Subcutaneous abdominal adipose tissue (tissue), 5 donors: ENCODE data around the gene KRT16.
"Not testable (repeated sequence)": the region's sequence is repeated elsewhere in the genome, so short reads cannot be mapped to it uniquely, and the experiment has no call there.

Experiments
- H3K27ac ChIP-seq: one replicate; pipeline ENCODE4 v1.7.0; 2013; ENCODE audit warnings: low read depth, mild to moderate bottlenecking, inconsistent platforms, low read length, moderate library complexity
- H3K27me3 ChIP-seq, 5 donors: one replicate each; pipeline ENCODE4 v1.7.0; 2013; ENCODE audit warnings: low read length in 5 of 5, inconsistent platforms in 1 of 5; ENCODE audit not compliant: control insufficient read depth in 5 of 5, insufficient read depth in 4 of 5
- H3K36me3 ChIP-seq, 5 donors: one replicate each; pipeline ENCODE4 v1.7.0; 2013; ENCODE audit warnings: low read length in 5 of 5; ENCODE audit not compliant: control insufficient read depth in 5 of 5, insufficient read depth in 5 of 5
- H3K4me1 ChIP-seq, 5 donors: one replicate each; pipeline ENCODE4 v1.7.0; 2013; ENCODE audit warnings: low read length in 5 of 5, mild to moderate bottlenecking in 3 of 5, moderate library complexity in 1 of 5; ENCODE audit not compliant: control insufficient read depth in 5 of 5, insufficient read depth in 5 of 5
- H3K4me3 ChIP-seq, 5 donors: one replicate each; pipeline ENCODE4 v1.7.0; 2013; ENCODE audit warnings: low read length in 5 of 5, low read depth in 1 of 5
- H3K9ac ChIP-seq, 5 donors: one replicate each; pipeline ENCODE4 v1.7.0; 2013; ENCODE audit warnings: low read length in 5 of 5, mild to moderate bottlenecking in 4 of 5, moderate library complexity in 3 of 5
- H3K9me3 ChIP-seq, 5 donors: one replicate each; pipeline ENCODE4 v1.7.0; 2013; ENCODE audit warnings: low read length in 5 of 5; ENCODE audit not compliant: control insufficient read depth in 5 of 5
- donor health status: healthy.
- donor health status: healthy.
- donor health status: healthy.
- donor health status: healthy.
- donor health status: healthy.

The KRT16 gene

DNA sequence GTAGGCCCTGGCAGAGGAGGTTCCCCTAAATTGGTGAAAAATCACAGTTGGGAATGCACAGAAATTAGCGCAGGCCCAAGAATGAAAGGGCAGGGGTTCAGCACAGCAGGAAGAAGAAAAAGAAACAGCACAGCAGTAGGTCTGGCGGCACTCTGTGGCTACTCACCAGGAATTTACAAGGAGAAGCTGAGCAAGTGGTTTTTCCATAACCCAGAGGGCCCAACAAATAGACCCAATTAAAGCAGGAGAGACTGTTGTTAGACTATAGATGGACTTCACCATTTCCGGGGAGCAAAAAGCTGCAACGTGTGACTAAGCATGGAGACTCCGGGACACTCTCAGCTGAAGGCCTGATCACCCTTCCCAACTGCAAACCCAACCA is 14.3 kb upstream of the KRT16 start:
- H3K9ac ChIP-seq, H3K4me1 ChIP-seq, H3K4me3 ChIP-seq, H3K27ac ChIP-seq, H3K27me3 ChIP-seq, H3K36me3 ChIP-seq, H3K9me3 ChIP-seq: not testable (repeated sequence)

DNA sequence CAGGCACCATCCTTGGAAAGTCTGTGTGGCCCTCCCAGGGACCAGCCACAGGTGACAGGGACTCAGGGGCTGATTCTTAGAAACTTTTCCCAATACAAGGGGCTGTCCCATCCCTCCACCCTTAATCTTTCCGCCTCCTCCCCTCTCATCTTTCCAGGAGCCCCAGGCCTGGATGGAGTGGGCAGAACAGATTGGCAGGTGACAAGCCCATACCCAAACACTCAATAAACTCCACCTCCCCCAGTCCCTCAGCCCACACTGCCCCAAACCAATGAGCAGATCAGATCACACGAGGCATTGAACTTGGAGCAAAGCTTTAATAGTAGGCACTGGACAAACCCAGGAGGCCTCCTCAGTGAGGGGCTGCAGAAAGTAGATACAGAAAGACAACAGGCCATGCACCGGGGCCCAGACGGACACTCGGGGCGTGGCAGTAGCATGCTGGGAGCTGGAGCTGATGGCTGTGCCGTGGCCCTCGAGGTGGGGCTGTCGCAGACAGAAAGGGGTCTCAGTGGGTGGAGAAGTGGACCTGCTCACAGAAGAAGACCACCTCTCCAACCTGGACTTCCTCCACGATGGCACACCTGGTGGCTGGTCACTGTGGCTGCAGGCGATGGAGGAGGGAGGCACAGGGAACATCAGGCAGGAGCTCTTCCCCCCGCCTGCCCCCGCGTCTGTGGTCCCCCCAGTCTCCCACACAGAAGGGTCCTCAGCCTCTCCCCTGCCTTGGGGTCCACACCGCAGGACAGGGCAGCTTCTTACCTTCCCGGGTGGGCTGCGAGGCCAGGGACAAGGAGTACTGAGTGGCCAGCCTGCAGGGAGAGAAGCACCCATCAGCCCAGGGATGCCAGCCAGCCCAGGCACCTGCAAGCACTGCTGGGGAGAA is 13.7 kb upstream of the KRT16 start:
- not testable (repeated sequence) for H3K9ac ChIP-seq, H3K4me3 ChIP-seq, H3K27ac ChIP-seq, H3K9me3 ChIP-seq, H3K4me1 ChIP-seq, H3K27me3 ChIP-seq, H3K36me3 ChIP-seq

DNA sequence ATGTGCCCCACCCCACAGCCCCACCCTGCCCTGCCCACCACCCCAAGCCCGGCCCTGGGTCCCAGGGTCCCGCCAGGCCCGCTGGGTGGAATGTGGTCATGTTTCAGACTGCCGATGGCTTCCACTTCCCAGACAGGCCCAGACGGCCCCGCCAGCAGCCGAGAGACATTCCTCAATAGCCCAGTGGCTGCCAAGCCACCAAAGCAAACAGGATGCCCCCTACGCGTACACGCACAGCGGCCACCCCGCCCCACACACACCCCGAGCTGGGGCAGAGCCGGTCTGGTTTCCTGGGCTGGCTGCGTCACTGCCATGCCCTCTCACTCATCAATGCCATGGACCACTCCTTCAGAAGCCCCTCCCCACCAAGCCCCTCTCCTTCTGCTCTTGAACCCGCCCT is 13.0 kb upstream of the KRT16 start:
- Histone ChIP-seq H3K27me3 (peaks cover 0 to 3% (median 0%) of the 10 kb centered on the region in 5 donors), H3K4me1 (no peaks in the 10 kb centered on the region), H3K27ac (no peak overlapping the region), H3K9me3 (no peaks in the 10 kb centered on the region), H3K9ac (no peak overlapping the region), H3K36me3 (no peaks in the 10 kb centered on the region), H3K4me3 (no peak overlapping the region)

DNA sequence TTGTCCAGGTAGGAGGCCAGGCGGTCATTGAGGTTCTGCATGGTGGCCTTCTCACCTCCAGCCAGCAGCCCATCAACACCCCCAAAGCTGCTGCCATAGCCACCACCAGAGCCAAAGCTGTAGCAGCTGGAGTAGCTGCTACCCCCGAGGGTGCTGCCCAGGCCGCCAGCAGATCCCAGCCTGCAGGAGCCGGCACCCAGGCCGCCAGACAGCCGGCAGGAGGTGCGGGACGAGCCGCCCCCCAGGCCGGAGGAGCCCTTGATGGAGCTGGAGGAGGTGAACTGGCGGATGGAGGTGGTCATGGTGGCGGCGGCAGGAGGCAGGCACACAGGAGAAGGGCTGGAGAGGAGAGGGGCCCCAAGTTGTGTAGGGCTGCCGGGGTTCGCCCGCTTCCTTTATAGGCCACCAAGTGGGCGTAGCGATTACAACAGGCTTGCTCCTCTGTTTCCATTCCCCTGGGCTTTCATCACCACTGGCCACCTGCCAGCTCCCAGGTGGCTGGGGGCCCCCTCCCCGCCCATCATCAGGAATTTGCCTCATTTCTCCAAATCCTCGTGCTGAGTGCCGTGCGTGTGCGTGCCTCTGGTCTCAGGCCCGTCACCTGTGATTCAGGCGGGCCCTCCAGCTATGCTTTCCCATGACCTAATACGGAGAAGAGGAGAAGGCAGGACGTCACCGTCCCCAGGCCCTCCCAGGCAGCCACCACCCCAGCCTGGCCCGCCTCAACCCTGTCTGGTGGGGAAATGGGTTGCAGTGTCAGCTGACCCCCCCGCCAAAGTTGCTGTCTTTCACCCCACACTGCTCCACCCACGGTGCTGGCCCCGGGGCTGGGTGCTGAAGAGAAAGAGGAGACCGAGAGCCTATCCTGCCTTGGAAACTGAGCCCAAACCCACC is 11.9 kb upstream of the KRT16 start, which contains the start of gene KRT17:
Gene KRT17, minus strand, starts transcription at position 368 of the 894 bp plus-strand sequence. Its CDS starts 66 bp downstream, at position 302.
- Histone ChIP-seq H3K36me3 (no peaks in the 10 kb centered on the region), H3K27me3 (peaks cover 0 to 3% (median 0%) of the 10 kb centered on the region in 5 donors), H3K9me3 (no peaks in the 10 kb centered on the region), H3K9ac (no peak within 1 kb of the TSS), H3K4me3 (no peak within 1 kb of the TSS), H3K4me1 (no peaks in the 10 kb centered on the region), H3K27ac (no peak within 1 kb of the TSS)

DNA sequence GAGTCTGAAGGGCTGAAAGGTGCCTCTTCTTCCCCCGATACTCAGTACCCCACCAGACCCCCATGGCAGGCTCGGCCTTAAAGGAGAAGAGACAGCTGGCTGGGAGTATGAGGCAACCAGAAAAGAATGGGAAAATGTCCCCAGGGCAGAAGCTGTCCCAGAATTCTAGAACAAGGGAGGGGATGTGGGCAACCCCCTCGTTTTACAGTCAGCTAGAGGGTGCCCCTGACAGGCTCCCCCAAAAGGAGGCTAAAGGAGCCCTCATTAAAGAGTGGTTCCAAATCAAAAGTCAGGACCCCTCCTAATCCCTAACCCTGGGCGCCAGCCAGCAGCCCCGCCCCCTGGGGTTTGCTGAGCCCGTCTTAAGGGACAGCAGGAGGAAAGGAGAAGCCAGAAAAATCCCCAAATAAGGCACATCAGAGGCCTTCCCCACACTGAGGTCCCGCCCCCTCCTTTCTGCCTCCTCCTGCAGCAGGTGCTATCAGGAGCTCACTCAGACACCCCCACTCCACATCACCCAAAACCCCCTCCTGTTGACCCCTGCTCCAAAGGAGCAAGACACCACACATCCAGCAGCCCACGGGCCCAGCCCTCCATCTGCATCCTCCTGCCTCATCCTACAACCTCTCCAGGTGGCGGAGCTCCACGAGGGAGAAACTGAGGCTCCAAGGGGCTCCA is 10.8 kb upstream of the KRT16 start:
- H3K27me3 ChIP-seq, H3K9me3 ChIP-seq, H3K27ac ChIP-seq, H3K9ac ChIP-seq, H3K4me1 ChIP-seq, H3K36me3 ChIP-seq, H3K4me3 ChIP-seq: not testable (repeated sequence)

DNA sequence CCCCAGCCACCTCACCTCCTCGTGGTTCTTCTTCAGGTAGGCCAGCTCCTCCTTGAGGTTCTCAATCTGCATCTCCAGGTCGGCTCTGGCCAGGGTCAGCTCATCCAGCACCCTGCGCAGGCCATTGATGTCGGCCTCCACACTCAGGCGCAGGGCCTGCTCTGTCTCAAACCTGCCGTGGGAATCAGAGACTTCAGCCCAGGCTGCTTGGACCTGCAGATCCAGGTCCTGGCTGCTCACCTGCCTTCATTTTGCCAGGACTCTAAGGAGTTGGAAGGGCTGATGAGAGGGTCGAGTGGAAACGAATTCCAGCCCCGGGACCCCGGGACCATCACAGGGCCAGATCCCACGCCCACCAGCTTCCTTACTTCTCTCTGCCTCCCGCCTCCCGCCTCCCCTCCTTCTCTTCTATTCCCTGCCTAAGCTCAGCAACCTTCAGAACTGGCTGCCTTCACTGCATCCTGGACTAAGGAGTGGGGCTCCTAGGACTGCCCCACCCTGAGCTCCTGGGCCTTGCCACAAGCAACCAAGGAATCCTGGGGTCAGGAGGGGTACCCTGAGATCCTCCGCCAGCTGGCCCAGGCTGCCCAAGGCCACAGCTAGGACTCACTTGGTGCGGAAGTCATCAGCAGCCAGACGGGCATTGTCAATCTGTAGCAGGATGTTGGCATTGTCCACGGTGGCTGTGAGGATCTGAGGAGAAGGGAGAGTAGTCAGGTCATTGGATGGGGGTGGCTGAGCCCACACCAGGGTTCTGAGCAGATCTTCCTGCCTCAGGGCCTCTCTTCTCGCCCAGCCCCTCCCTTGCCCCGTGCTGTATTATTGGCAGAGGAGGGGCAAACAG is 10.0 kb upstream of the KRT16 start:
- not testable (repeated sequence) for H3K9ac ChIP-seq, H3K27me3 ChIP-seq, H3K4me3 ChIP-seq, H3K9me3 ChIP-seq, H3K36me3 ChIP-seq, H3K27ac ChIP-seq, H3K4me1 ChIP-seq

DNA sequence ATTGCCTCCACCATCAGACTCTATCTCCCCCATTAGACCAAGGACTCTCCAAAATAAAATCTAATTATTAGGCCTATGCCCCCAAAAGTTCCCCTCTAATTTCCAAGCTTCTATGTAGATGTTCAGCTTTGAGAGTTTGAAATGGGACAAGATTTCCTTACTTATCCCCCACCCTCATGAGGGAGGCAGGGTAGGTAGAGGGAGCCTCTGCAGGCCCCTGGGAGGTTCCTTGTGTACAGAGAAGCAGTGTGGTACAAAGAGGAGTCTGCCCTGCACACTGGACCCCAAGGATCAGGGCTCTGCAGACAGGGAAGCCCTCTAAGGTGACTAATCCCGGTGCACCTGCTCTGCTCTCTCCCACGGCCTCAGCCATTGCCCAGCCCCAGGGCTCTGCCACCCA is 9.3 kb upstream of the KRT16 start:
- no peaks in the 10 kb centered on the region for H3K9me3 ChIP-seq
- peaks cover 0 to 10% (median 6%) of the 10 kb centered on the region in 5 donors for H3K27me3 ChIP-seq
- H3K4me3 ChIP-seq: no peak overlapping the region
- H3K4me1 ChIP-seq: no peaks in the 10 kb centered on the region
- H3K9ac ChIP-seq: no peak overlapping the region
- H3K27ac ChIP-seq: no peak overlapping the region
- no peaks in the 10 kb centered on the region for H3K36me3 ChIP-seq

DNA sequence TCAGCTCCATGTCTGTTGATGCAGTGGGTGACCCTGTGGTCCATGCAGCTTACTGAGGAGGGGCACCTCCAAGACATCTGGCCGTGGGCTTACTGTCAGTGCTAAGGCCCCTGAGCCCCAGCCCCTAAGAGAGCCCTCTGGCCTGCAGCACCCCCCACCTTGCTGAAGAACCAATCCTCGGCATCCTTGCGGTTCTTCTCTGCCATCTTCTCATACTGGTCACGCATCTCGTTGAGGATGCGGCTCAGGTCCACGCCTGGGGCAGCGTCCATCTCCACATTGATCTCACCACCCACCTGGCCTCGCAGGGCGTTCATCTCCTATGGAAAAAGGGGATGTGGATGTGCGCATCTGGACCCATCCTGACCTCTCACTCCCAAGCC is 8.9 kb upstream of the KRT16 start:
- not testable (repeated sequence) for H3K36me3 ChIP-seq, H3K27ac ChIP-seq, H3K9me3 ChIP-seq, H3K9ac ChIP-seq, H3K4me3 ChIP-seq, H3K4me1 ChIP-seq
- H3K27me3 ChIP-seq: peaks cover 0 to 14% (median 7%) of the 10 kb centered on the region in 5 donors

DNA sequence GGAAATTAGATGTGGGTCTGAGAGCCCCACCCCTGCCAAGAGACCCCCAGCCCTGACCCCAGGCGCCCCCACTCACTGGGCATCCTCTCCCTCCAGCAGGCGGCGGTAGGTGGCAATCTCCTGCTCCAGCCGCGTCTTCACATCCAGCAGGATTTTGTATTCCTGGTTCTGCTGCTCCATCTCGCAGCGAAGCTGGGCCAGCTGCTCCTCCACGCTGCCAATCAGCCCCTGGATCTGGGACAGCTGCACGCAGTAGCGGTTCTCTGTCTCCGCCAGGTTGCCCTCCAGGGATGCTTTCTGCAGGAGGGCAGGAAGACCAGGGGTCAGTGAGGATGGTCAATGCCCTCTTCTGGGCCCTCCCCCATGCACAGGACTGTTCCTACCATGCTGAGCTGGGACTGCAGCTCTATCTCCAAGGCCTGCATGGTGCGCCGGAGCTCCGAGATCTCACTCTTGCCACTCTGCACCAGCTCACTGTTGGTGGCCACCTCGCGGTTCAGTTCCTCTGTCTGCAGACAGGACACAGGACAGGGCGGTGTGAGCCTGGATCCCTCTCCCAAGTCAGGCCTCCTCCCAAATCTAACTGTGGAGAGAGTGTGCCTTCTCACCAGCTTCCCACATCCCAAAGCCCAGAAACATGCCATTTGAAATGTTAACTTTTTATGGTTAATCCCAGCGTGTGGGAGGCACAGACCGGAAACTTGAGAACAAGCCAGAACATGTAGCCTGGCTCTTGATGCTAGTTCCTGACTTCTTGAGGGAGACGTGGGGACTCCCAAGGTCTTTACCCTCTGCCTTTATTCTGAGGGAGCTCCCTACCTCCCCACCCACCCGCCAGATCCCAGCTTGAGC is 8.2 kb upstream of the KRT16 start:
- Histone ChIP-seq H3K9me3 (no peaks in the 10 kb centered on the region), H3K9ac (no peak overlapping the region), H3K4me1 (no peaks in the 10 kb centered on the region), H3K36me3 (no peaks in the 10 kb centered on the region), H3K4me3 (no peak overlapping the region), H3K27me3 (peaks cover 0 to 18% (median 7%) of the 10 kb centered on the region in 5 donors), H3K27ac (no peak overlapping the region)
